Measurements from ENCODE around the gene HIPK4. TPM values are rescaled to one million over a fixed set of nuclear protein-coding genes. Genes with fewer than 3 reads are reported as not detected.

HIPK4 gene
- total RNA-seq, 1 donor from 2014 or later, result 0.07 TPM

DNA sequence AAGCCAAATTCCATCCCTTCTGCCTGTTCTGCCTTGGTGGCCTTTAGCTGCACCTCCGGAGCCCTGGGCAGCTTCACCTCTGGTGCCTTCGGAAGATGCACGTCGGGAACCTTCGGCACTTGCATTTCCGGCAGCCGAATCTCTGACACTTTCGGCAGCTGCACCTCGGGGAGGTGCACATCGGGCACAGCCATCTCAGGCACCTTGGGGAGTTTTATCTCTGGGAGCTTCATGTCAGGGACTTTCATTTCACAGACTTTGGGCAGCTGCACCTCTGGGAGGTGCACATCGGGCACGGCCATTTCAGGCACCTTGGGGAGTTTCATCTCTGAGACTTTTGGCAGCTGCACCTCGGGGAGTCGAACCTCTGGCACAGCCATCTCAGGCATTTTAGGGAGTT is 6.0 kb upstream of the HIPK4 start:
- no peaks in the 10 kb centered on the region for H3K9me3 Mint-ChIP-seq
- intact Hi-C loops (cut with micrococcal nuclease), result no loop called here
- peaks cover 8% of the 10 kb centered on the region for H3K4me1 Mint-ChIP-seq (ENCODE audit: low read depth)
- no peak overlapping the region for H3K27ac Mint-ChIP-seq
- no peak for DNase-seq (ENCODE audit: low spot score)
- no peak overlapping the region for H3K4me3 Mint-ChIP-seq (ENCODE audit: low read depth)
- peaks cover 3% of the 10 kb centered on the region for H3K27me3 Mint-ChIP-seq (ENCODE audit: low read depth)
- H3K36me3 Mint-ChIP-seq (ENCODE audit: low read depth), result no peaks in the 10 kb centered on the region

DNA sequence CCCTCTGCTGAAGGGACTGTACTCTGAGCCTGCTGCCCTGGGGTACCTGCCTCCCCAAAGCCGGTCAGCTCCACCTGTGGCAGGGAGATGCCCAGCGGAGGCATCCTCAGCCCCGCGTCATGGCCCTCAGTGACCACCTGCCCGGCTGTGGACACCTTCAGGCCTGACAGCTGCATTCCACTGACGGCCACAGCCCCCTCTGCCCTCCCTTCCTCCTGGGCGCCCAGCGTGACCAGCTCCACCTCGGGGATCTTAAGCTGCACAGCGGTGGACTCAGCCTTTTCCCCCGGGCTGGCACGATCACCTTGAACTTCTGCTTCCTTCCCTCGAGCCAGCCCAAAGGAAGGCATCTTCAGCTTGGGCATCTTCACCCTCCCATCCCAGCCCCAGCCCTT is 4.8 kb upstream of the HIPK4 start:
- no peak for DNase-seq (ENCODE audit: low spot score)
- Mint-ChIP-seq H3K36me3 (ENCODE audit: low read depth) (no peaks in the 10 kb centered on the region), H3K4me1 (ENCODE audit: low read depth) (peaks cover 8% of the 10 kb centered on the region), H3K27me3 (ENCODE audit: low read depth) (no peaks in the 10 kb centered on the region), H3K4me3 (ENCODE audit: low read depth) (no peak overlapping the region), H3K9me3 (no peaks in the 10 kb centered on the region), H3K27ac (no peak overlapping the region)
- intact Hi-C loops (cut with micrococcal nuclease), result no loop called here

DNA sequence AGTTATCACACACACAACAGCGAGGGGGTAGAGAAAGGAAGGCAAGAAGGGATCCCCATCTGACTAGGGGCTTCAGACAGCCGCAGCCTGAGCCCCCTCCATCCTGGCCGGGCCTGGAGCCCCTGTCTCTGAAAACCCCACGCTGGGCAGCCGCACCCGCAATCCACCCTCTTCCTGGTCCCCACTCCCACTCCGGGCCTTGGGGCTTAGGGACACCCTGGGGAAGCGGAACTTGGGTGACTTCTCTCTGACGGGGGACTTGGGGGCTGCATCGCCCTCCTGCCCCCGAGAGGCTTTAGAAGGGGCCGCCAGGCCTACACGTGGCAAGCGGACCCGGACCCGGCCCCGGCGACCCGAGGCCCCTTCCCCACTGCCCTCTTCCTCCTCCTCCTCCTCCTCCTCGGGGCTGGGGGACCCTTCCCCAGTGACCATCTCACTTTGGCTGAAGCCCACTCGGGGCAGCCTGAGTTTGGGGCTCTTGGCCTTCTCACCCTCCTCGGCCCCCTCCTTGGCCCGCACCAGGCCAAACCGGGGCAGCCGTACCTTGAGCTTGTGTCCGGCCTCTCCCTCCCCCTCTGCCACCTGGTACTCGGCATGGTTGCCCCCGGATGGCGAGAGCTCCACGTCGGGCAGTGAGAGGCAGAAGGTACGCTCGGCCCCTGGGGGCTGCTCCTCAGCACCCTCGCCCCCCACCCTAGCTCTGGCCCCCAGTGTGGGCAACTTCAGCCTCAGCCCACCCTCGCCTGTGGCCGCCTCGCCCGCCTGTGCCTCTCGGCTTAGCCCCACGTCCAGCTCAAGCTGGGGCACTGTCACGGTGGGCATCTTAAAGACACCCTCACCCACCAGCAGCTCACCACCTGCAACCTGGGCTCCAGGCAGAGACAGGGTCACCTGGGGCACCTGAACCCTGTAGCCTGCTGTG is 4.2 kb upstream of the HIPK4 start:
- Mint-ChIP-seq H3K4me1 (ENCODE audit: low read depth) (peaks cover 3% of the 10 kb centered on the region), H3K27me3 (ENCODE audit: low read depth) (no peaks in the 10 kb centered on the region), H3K4me3 (ENCODE audit: low read depth) (no peak overlapping the region), H3K9me3 (no peaks in the 10 kb centered on the region), H3K27ac (no peak overlapping the region), H3K36me3 (ENCODE audit: low read depth) (no peaks in the 10 kb centered on the region)
- intact Hi-C loops (cut with micrococcal nuclease), result no loop called here
- no peak for DNase-seq (ENCODE audit: low spot score)

DNA sequence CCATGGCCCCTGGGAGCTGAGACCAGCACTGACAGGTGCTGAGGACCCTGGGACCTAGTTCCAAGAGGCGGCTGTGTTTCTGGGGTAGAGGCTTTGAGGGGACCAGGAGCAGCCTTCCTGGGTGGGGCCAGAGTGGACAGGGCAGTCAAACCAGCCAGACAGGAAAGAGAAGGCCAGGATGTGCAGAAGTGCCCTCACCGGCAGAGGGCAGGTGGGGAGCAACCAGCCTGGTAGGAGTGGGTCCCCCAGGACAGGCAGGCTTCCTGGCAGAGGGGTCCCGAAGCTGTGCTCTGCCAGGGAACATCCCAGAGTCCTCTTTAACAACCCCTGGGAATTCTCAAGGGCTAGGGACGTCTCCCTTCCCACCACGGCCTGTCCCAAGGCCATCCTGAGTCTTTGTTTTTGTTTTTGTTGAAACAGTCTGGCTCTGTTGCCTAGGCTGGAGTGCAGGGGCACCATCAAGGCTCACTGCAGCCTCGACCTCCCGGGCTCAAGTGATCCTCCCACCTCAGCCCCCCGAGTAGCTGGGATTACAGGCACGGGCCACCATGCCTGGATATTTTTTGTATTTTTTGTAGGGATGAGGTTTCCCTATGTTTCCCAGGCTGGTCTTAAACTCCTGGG is 3.0 kb upstream of the HIPK4 start:
- intact Hi-C loops (cut with micrococcal nuclease), result no loop called here

DNA sequence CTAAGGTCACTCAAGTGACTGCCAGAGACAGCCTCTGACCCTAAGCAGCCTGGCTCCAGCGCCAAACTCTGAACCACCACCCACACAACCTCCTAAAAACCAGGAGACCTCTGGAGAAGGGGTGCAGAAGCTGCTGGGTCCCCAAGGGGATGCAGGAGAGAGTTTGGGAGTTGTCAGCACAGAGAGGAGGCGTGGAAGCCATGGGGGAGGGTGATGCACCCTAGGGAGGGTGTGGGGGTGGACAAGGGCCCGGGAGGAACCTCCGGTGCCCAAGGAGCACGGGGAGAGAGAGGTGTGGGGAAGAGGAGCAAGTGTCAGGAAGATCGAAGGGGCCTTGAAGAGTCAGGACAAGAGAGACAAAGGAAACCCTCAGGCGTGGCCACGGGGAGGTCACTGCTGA is 2.1 kb upstream of the HIPK4 start:
- intact Hi-C loops (cut with micrococcal nuclease), result no loop called here
- Mint-ChIP-seq H3K27ac (no peak overlapping the region), H3K9me3 (no peaks in the 10 kb centered on the region), H3K4me3 (ENCODE audit: low read depth) (no peak overlapping the region), H3K4me1 (ENCODE audit: low read depth) (no peaks in the 10 kb centered on the region), H3K36me3 (ENCODE audit: low read depth) (no peaks in the 10 kb centered on the region), H3K27me3 (ENCODE audit: low read depth) (no peaks in the 10 kb centered on the region)
- DNase-seq (ENCODE audit: low spot score), result no peak

More for the DNA sequence above, 3.0 kb upstream of the HIPK4 start:
- Mint-ChIP-seq H3K4me1 (ENCODE audit: low read depth) (no peaks in the 10 kb centered on the region), H3K4me3 (ENCODE audit: low read depth) (no peak overlapping the region), H3K9me3 (no peaks in the 10 kb centered on the region), H3K36me3 (ENCODE audit: low read depth) (no peaks in the 10 kb centered on the region), H3K27ac (no peak overlapping the region), H3K27me3 (ENCODE audit: low read depth) (no peaks in the 10 kb centered on the region)
- no peak for DNase-seq (ENCODE audit: low spot score)

DNA sequence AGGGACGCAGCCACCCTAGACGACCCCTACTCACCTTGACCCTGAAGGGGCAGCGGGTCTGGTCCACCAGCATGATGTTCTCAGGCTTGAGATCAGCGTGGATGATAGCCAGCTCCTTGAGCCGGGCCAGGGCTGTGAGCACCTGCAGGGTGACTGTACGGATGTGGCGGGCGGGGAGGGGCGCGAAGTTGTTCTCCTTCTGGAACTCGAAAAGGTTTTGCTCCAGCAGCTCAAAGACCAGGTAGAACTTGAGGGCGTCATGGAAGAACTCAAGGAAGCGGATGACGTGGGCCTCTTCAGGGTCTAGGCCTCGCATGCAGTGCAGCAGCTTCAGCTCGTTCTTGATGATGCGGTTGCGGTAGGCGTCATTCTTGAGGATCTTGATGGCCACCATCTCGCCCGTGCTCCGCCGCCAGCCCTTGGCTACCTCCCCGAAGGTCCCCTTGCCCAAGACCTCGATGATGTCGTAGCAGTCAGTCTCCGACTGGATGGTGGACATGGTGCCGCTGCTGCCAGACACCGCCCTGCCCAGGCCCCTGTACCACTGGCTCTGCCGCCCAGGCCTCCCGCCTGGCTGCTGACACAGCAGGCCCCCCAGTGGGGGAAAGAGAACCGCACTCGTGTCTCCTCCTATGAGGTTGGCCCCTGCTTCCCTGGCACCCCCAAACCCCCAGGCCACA is 437 bp downstream of the HIPK4 start:
- DNase-seq (ENCODE audit: low spot score), result no peak
- peaks cover 2% of the 10 kb centered on the region for H3K27me3 Mint-ChIP-seq (ENCODE audit: low read depth)
- intact Hi-C loops (cut with micrococcal nuclease), result no loop called here
- H3K4me1 Mint-ChIP-seq (ENCODE audit: low read depth), result no peaks in the 10 kb centered on the region
- H3K27ac Mint-ChIP-seq, result no peak overlapping the region
- no peaks in the 10 kb centered on the region for H3K36me3 Mint-ChIP-seq (ENCODE audit: low read depth)
- H3K9me3 Mint-ChIP-seq, result no peaks in the 10 kb centered on the region
- H3K4me3 Mint-ChIP-seq (ENCODE audit: low read depth), result no peak overlapping the region

DNA sequence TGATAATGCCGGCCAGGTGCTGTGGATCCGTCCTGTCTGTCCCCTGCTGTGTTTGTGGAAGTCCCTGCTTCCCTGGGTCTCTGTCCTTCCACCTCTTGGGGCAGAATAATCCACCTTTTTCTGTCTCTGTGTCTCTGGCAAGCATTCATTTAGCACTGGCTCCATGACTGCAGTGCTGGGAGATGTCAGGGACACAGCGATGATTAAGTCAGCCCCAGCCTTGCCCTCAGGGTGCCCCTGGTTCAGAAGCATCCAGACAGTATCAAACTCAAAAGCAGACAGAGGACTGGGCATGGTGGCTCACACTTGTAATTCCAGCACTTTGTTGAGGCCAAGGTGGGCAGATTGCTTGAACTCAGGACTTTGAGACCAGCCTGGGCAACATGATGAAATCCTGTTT is 1.5 kb downstream of the HIPK4 start:
- no peak overlapping the region for H3K4me3 Mint-ChIP-seq (ENCODE audit: low read depth)
- H3K36me3 Mint-ChIP-seq (ENCODE audit: low read depth), result no peaks in the 10 kb centered on the region
- DNase-seq (ENCODE audit: low spot score), result no peak
- H3K9me3 Mint-ChIP-seq, result no peaks in the 10 kb centered on the region
- intact Hi-C loops (cut with micrococcal nuclease), result no loop called here
- peaks cover 2% of the 10 kb centered on the region for H3K27me3 Mint-ChIP-seq (ENCODE audit: low read depth)
- H3K27ac Mint-ChIP-seq, result no peak overlapping the region
- H3K4me1 Mint-ChIP-seq (ENCODE audit: low read depth), result no peaks in the 10 kb centered on the region

DNA sequence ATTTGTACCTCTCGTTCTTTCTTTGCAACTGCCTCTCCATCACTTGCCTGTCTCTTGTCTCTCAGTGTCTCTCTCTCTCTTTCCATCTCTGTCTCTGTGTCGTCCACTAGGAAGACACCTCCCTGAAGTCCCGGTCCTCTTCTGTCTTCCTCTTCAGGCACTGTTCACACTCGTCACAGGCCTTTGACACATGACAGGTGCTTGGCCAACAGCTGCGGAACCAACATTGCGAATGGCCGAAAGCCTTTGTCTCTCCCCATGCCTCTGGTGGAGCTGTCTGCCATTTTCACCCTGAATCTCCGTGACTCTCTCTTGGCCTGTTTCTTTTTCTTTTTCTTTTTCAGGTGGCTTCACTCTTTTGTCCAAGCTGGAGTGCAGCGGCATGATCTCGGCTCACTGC is 2.8 kb downstream of the HIPK4 start:
- intact Hi-C loops (cut with micrococcal nuclease), result no loop called here
- no peaks in the 10 kb centered on the region for H3K4me1 Mint-ChIP-seq (ENCODE audit: low read depth)
- DNase-seq (ENCODE audit: low spot score), result no peak
- no peak overlapping the region for H3K4me3 Mint-ChIP-seq (ENCODE audit: low read depth)
- H3K36me3 Mint-ChIP-seq (ENCODE audit: low read depth), result no peaks in the 10 kb centered on the region
- H3K27me3 Mint-ChIP-seq (ENCODE audit: low read depth), result peaks cover 2% of the 10 kb centered on the region
- no peaks in the 10 kb centered on the region for H3K9me3 Mint-ChIP-seq
- no peak overlapping the region for H3K27ac Mint-ChIP-seq

DNA sequence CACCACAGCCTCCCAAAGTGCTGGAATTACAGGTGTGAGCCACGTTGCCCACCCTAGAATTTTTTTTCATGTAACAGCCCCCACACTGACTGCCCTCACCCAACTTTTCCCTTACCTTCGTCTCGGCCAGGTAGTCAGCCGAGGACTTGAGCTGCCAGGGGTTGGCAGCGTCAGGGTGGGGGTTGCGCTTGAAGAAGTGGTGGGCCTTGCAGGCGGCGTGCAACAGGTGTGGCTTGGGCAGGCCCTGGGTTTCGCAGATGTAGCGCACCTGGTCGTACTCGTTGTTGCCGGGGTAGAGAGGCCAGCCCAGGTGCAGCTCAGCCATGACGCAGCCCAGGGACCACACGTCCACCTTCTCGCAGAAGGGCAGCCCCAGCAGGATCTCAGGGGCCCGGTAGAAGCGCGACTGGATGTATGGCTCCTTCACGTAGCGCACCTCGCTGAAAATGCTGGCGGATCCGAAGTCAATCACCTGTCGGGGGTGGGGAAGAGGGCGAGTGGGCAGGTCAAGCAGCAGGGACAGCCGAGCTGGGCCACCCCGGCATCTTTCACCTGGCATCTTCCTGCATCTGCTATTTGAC is 6.2 kb downstream of the HIPK4 start:
- no peaks in the 10 kb centered on the region for H3K4me1 Mint-ChIP-seq (ENCODE audit: low read depth)
- DNase-seq (ENCODE audit: low spot score), result no peak
- H3K27ac Mint-ChIP-seq, result no peak overlapping the region
- intact Hi-C loops (cut with micrococcal nuclease), result no loop called here
- no peaks in the 10 kb centered on the region for H3K36me3 Mint-ChIP-seq (ENCODE audit: low read depth)
- peaks cover 2% of the 10 kb centered on the region for H3K27me3 Mint-ChIP-seq (ENCODE audit: low read depth)
- no peaks in the 10 kb centered on the region for H3K9me3 Mint-ChIP-seq
- no peak overlapping the region for H3K4me3 Mint-ChIP-seq (ENCODE audit: low read depth)

DNA sequence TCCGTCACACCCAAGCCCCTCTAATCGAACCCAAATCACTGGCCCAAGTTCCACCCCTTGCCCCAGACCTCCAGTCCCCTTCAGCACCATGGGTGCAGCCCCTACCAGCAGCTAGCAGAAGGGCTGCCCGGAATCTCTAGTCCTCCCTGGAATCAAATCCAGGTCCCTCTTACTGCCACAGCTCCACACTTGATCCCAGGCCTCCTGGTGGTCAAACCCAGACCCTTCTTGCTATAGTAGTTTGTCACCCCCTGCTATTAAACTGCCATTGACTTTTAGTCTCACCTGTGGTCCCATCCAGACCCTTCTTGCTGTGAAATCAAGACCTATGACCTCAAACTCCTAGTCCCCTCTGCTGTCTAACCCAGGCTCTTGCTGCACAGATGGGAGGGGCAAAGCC is 8.7 kb downstream of the HIPK4 start:
- H3K36me3 Mint-ChIP-seq (ENCODE audit: low read depth), result no peaks in the 10 kb centered on the region
- H3K9me3 Mint-ChIP-seq, result no peaks in the 10 kb centered on the region
- intact Hi-C loops (cut with micrococcal nuclease), result no loop called here
- DNase-seq (ENCODE audit: low spot score), result no peak
- no peaks in the 10 kb centered on the region for H3K4me1 Mint-ChIP-seq (ENCODE audit: low read depth)
- H3K27me3 Mint-ChIP-seq (ENCODE audit: low read depth), result peaks cover 2% of the 10 kb centered on the region
- no peak overlapping the region for H3K27ac Mint-ChIP-seq
- no peak overlapping the region for H3K4me3 Mint-ChIP-seq (ENCODE audit: low read depth)

DNA sequence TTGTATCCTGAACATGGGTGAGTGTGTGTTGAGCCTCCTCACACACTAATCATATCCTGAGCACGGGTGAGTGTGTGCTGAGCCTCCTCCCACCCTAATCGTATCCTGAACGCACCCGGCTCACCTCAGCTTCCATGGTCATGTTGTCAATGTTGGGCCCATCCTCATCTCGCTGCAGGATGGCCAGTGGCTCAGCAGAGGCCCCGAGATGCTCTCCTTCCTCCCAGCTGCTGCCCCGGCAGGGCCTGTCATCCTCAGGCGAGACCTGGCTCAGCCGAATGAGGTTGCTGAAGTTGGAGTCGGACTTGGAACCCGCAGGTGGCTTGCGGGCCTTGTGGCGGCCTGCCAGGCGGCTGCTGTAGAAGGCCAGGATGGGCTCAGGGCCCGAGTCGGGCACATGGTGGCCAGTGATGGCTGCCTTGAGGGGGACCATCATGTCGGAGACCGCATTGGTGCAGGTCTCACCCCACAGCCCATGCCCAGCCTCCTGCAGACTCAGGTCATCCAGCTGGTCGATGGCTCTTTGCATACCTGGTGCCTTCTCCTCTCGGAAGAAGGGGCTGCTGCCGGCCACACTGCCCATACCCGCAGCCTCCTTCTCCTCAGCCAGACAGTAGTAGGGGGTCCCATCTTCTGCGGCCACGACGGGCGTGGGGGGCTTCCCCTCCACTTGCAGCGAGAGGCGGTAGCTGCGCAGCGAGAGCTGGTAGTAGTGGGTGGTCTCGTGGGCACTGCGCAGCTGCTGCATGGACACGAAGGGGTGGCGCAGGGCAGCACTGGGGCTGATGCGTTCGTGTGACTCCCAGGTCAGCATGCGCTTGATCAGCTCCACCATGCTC is 9.6 kb downstream of the HIPK4 start:
- no peak overlapping the region for H3K27ac Mint-ChIP-seq
- H3K4me3 Mint-ChIP-seq (ENCODE audit: low read depth), result no peak overlapping the region
- H3K4me1 Mint-ChIP-seq (ENCODE audit: low read depth), result no peaks in the 10 kb centered on the region
- no peaks in the 10 kb centered on the region for H3K36me3 Mint-ChIP-seq (ENCODE audit: low read depth)
- intact Hi-C loops (cut with micrococcal nuclease), result no loop called here
- H3K27me3 Mint-ChIP-seq (ENCODE audit: low read depth), result peaks cover 2% of the 10 kb centered on the region
- no peaks in the 10 kb centered on the region for H3K9me3 Mint-ChIP-seq
- no peak for DNase-seq (ENCODE audit: low spot score)

DNA sequence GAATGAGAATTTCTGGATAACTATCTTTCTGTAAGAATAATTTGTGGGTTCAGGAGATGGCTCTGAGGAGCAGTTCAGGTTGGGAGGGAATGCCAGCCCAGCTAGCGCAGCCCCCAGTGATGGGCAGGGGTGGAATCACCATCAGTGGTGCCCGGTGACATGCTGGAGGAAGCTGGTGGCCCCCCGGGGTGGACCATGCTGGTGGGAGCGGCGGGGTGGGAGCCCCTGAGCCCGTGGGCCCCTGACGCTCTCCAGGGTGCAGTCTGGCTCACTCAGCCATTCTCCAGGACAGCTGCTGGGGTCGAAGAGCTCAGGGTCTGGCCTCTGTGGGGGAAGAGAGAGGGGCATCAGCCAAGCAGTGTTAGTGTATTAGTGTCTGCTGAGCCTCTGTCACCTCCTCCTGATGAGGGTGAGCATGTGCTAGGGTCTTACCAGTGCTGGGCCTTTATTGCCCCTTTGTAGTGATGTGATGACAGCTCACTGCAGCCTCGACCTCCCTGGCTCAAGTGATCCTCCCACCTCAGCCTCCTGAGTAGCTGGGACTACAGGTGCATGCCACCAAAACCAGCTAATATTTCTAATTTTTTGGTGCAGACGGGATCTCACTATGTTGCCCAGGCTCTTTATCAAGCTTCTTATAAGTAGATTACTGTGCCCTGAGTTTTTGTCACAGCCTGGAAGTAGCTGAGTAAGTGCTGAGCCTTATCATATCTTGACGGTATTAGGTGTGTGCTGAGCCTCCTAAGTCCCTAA is 10.4 kb downstream of the HIPK4 start:
- Mint-ChIP-seq H3K27me3 (ENCODE audit: low read depth) (no peaks in the 10 kb centered on the region), H3K27ac (no peak overlapping the region), H3K4me1 (ENCODE audit: low read depth) (peaks cover under 1% of the 10 kb centered on the region), H3K4me3 (ENCODE audit: low read depth) (no peak overlapping the region), H3K9me3 (no peaks in the 10 kb centered on the region), H3K36me3 (ENCODE audit: low read depth) (no peaks in the 10 kb centered on the region)
- intact Hi-C loops (cut with micrococcal nuclease), result no loop called here
- DNase-seq (ENCODE audit: low spot score), result no peak

Measured in activated T-helper 2 cell treated with anti-CD3 and anti-CD28 coated beads, Interferon-gamma antibody, Interleukin-2, Interleukin-4, amounts not matched to agents 10 μg/mL and 5 μg/mL and 100 μg/mL, durations not matched to agents 14 hours and 24 hours and 36 hours (primary cell).